ENCODE results near the gene YIF1B. TPM values are rescaled to one million over a fixed set of nuclear protein-coding genes. Genes with fewer than 3 reads are reported as not detected.
A peak's percentile ranks its signal among the peaks of the same experiment; 100 is the strongest.

YIF1B gene
- total and polyA plus RNA-seq, 4 donors, result 19.5 to 75.9 (median 25.4) TPM

GRCh38 chr19:38321646-38322196 lies 6.0 kb upstream of the YIF1B start:
- DNase-seq (peak in 1 of 2 donors; percentile 72), ATAC-seq (ENCODE audit: low FRiP score) (peak; percentile 38)
- H3K4me1 ChIP-seq (ENCODE audit: control insufficient read depth in 1 of 2, insufficient read depth in 2 of 2, low read length in 2 of 2), result peaks cover 0 to 5% of the 10 kb centered on the region in 2 donors
- no peaks in the 10 kb centered on the region for H3K9me3 ChIP-seq (ENCODE audit: control insufficient read depth, low read length)
- H3K4me3 ChIP-seq (ENCODE audit: low read length in 2 of 2), result peak overlapping the region in 1 of 2 donors; percentile 67
- no peaks in the 10 kb centered on the region for H3K27me3 ChIP-seq (ENCODE audit: control insufficient read depth in 1 of 2, insufficient read depth in 2 of 2, low read length in 1 of 2)
- peak overlapping the region in 1 of 2 donors; percentile 43 for H3K27ac ChIP-seq (ENCODE audit: low read depth in 1 of 2, low read length in 2 of 2)
- 16 to 19% methylated on average over 11 of the region's 11 CpGs for WGBS, 2 donors
- intact Hi-C loops (cut with DNase I), result loop anchor here (5.0 kb wide), 2 partner anchors 54 to 79 kb away; no protein-coding TSS in a partner anchor
- peaks cover 0 to 4% of the 10 kb centered on the region in 2 donors for H3K36me3 ChIP-seq (ENCODE audit: control insufficient read depth in 1 of 2, insufficient read depth in 2 of 2, low read length in 1 of 2)

DNA sequence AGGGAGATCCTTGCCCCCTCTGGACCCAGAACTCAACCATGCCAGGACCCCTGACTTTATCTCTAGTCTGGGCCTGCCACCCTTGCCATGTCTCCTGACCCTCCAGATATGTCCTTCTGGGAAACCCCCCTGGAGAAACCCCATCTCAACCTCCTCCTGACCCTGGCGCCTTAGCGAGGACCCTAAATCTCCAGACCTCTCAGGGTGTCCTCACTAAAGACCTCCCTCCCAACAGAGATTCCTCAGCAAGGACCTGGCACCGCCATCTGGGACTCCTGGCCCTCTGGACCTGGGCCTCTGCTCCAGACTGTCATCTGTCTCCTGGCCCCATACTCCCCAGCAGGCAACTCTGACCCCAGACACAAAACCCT lies 5.2 kb upstream of the YIF1B start:
- 61 to 88% methylated on average over 3 of the region's 3 CpGs for WGBS, 2 donors
- Histone ChIP-seq H3K4me3 (ENCODE audit: low read length in 2 of 2) (peak overlapping the region; percentile 67 to 83), H3K9me3 (ENCODE audit: control insufficient read depth, low read length) (no peaks in the 10 kb centered on the region), H3K27me3 (ENCODE audit: control insufficient read depth in 1 of 2, insufficient read depth in 2 of 2, low read length in 1 of 2) (no peaks in the 10 kb centered on the region), H3K27ac (ENCODE audit: low read depth in 1 of 2, low read length in 2 of 2) (peak overlapping the region in 1 of 2 donors; percentile 43), H3K4me1 (ENCODE audit: control insufficient read depth in 1 of 2, insufficient read depth in 2 of 2, low read length in 2 of 2) (peaks cover 0 to 5% of the 10 kb centered on the region in 2 donors), H3K36me3 (ENCODE audit: control insufficient read depth in 1 of 2, insufficient read depth in 2 of 2, low read length in 1 of 2) (peaks cover 0 to 2% of the 10 kb centered on the region in 2 donors)
- DNase-seq (no peak), ATAC-seq (ENCODE audit: low FRiP score) (no peak)
- intact Hi-C loops (cut with DNase I), result loop anchor here (5.0 kb wide), 2 partner anchors 54 to 79 kb away; no protein-coding TSS in a partner anchor

DNA sequence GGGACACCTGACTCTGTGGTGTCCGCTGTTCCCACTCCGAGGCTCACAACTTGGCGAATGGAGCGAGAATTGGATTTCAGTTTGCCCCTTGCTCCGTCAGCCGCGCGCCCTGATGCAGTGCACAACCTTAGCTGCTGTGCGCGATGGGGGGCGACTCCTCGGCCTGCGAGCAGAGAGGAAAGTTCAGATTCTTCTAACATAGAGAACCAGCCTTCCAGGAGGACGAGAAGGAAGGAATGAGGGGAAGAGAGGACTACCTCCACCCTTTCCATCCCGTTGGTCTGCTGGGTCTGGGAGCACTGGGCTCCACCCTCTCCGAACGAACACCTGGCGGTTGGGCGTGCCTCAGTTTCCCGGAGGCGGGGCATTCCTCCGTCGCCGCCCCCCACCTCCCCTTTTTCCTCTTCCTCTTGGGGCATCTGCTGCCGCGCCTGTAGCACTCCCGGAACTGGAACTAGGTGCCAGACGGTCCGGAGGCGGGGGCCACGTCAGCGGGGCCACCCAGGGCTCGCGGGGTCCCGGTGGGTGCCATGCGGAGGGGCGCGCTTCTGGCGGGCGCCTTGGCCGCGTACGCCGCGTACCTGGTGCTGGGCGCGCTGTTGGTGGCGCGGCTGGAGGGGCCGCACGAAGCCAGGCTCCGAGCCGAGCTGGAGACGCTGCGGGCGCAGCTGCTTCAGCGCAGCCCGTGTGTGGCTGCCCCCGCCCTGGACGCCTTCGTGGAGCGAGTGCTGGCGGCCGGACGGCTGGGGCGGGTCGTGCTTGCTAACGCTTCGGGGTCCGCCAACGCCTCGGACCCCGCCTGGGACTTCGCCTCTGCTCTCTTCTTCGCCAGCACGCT lies 3.9 kb upstream of the YIF1B start, which contains the start of gene KCNK6:
Gene KCNK6 (plus strand): TSS at position 425 of the 838 bp plus-strand sequence. CDS start 106 bp downstream, at position 531.
- Histone ChIP-seq H3K27me3 (ENCODE audit: control insufficient read depth in 1 of 2, insufficient read depth in 2 of 2, low read length in 1 of 2) (no peaks in the 10 kb centered on the region), H3K4me3 (ENCODE audit: low read length in 2 of 2) (peak within 1 kb of the TSS; percentile 67 to 83), H3K4me1 (ENCODE audit: control insufficient read depth in 1 of 2, insufficient read depth in 2 of 2, low read length in 2 of 2) (peaks cover 0 to 5% of the 10 kb centered on the region in 2 donors), H3K27ac (ENCODE audit: low read depth in 1 of 2, low read length in 2 of 2) (peak within 1 kb of the TSS; percentile 38 to 45), H3K9me3 (ENCODE audit: control insufficient read depth, low read length) (no peaks in the 10 kb centered on the region), H3K36me3 (ENCODE audit: control insufficient read depth in 1 of 2, insufficient read depth in 2 of 2, low read length in 1 of 2) (peaks cover 0 to 2% of the 10 kb centered on the region in 2 donors)
- 2% methylated on average over 61 to 76 of the region's 76 CpGs for whole genome bisulfite sequencing, 2 donors
- peak; percentile 13 for ATAC-seq (ENCODE audit: low FRiP score)
- peak; percentile 73 to 85 for DNase-seq
- intact Hi-C loops (cut with DNase I), result loop anchor here (5.0 kb wide), 2 partner anchors 52 to 77 kb away; no protein-coding TSS in a partner anchor

GRCh38 chr19:38318660-38319059 lies 2.9 kb upstream of the YIF1B start:
- intact Hi-C loops (cut with DNase I), result loop anchor here (5.0 kb wide), 2 partner anchors 51 to 76 kb away; no protein-coding TSS in a partner anchor
- Histone ChIP-seq H3K4me3 (ENCODE audit: low read length in 2 of 2) (no peak overlapping the region), H3K4me1 (ENCODE audit: control insufficient read depth in 1 of 2, insufficient read depth in 2 of 2, low read length in 2 of 2) (peaks cover 0 to 5% of the 10 kb centered on the region in 2 donors), H3K9me3 (ENCODE audit: control insufficient read depth, low read length) (no peaks in the 10 kb centered on the region), H3K27me3 (ENCODE audit: control insufficient read depth in 1 of 2, insufficient read depth in 2 of 2, low read length in 1 of 2) (no peaks in the 10 kb centered on the region), H3K36me3 (ENCODE audit: control insufficient read depth in 1 of 2, insufficient read depth in 2 of 2, low read length in 1 of 2) (no peaks in the 10 kb centered on the region), H3K27ac (ENCODE audit: low read depth in 1 of 2, low read length in 2 of 2) (peak overlapping the region in 1 of 2 donors; percentile 45)
- ATAC-seq (ENCODE audit: low FRiP score), result no peak
- 4 to 5% methylated on average over 6 of the region's 6 CpGs for WGBS, 2 donors
- no peak for DNase-seq

DNA sequence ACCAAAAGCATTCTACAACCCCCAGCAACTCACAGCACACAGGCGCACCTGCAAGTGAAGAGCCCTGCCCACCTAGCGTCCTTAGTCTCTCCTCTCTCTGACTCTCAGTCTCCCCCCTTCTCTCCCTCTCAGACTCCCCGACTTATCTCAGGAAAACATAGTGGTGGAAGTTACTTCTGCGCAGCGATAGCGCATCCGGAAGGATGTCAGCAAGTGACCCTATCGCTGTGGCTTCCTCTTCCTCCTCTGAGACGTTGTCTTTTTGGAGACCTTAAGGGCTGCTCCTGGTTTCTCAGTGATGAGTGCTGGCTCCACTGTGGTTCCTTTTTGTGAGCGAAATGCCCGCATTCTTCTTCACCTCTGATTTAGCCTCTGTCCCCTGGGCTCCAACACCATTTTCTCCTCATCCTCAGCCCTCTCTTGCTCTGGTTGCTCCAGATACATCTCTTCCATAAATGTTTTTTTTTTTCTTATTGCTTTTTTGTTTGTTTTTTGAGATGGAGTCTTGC lies 1.4 kb upstream of the YIF1B start:
- no peak overlapping the region for H3K27ac ChIP-seq (ENCODE audit: low read depth in 1 of 2, low read length in 2 of 2)
- ATAC-seq (ENCODE audit: low FRiP score) (no peak), DNase-seq (no peak)
- no peaks in the 10 kb centered on the region for H3K36me3 ChIP-seq (ENCODE audit: control insufficient read depth in 1 of 2, insufficient read depth in 2 of 2, low read length in 1 of 2)
- intact Hi-C loops (cut with DNase I), result loop anchor here (5.0 kb wide), 2 partner anchors 50 to 75 kb away; no protein-coding TSS in a partner anchor
- WGBS, 2 donors, result 86 to 87% methylated on average over 11 of the region's 11 CpGs
- no peaks in the 10 kb centered on the region for H3K9me3 ChIP-seq (ENCODE audit: control insufficient read depth, low read length)
- no peak overlapping the region for H3K4me3 ChIP-seq (ENCODE audit: low read length in 2 of 2)
- no peaks in the 10 kb centered on the region for H3K27me3 ChIP-seq (ENCODE audit: control insufficient read depth in 1 of 2, insufficient read depth in 2 of 2, low read length in 1 of 2)
- peaks cover 0 to 5% of the 10 kb centered on the region in 2 donors for H3K4me1 ChIP-seq (ENCODE audit: control insufficient read depth in 1 of 2, insufficient read depth in 2 of 2, low read length in 2 of 2)

GRCh38 chr19:38316477-38317067 lies 825 bp upstream of the YIF1B start:
- Histone ChIP-seq H3K36me3 (ENCODE audit: control insufficient read depth in 1 of 2, insufficient read depth in 2 of 2, low read length in 1 of 2) (no peaks in the 10 kb centered on the region), H3K9me3 (ENCODE audit: control insufficient read depth, low read length) (no peaks in the 10 kb centered on the region), H3K4me1 (ENCODE audit: control insufficient read depth in 1 of 2, insufficient read depth in 2 of 2, low read length in 2 of 2) (no peaks in the 10 kb centered on the region), H3K27ac (ENCODE audit: low read depth in 1 of 2, low read length in 2 of 2) (peak overlapping the region; percentile 20 to 39), H3K4me3 (ENCODE audit: low read length in 2 of 2) (no peak overlapping the region), H3K27me3 (ENCODE audit: control insufficient read depth in 1 of 2, insufficient read depth in 2 of 2, low read length in 1 of 2) (no peaks in the 10 kb centered on the region)
- no peak for ATAC-seq (ENCODE audit: low FRiP score)
- no peak for DNase-seq
- intact Hi-C loops (cut with DNase I), result loop anchor here (5.0 kb wide), 2 partner anchors 49 to 74 kb away; no protein-coding TSS in a partner anchor
- WGBS, 2 donors, result 37 to 40% methylated on average over 8 of the region's 8 CpGs

GRCh38 chr19:38310986-38311385 lies 4.8 kb downstream of the YIF1B start:
- H3K4me3 ChIP-seq (ENCODE audit: low read length in 2 of 2), result no peak overlapping the region
- no peaks in the 10 kb centered on the region for H3K4me1 ChIP-seq (ENCODE audit: control insufficient read depth in 1 of 2, insufficient read depth in 2 of 2, low read length in 2 of 2)
- no peaks in the 10 kb centered on the region for H3K9me3 ChIP-seq (ENCODE audit: control insufficient read depth, low read length)
- WGBS, 2 donors, result 97 to 98% methylated on average over 6 of the region's 6 CpGs
- peaks cover 0 to 3% of the 10 kb centered on the region in 2 donors for H3K36me3 ChIP-seq (ENCODE audit: control insufficient read depth in 1 of 2, insufficient read depth in 2 of 2, low read length in 1 of 2)
- no peak overlapping the region for H3K27ac ChIP-seq (ENCODE audit: low read depth in 1 of 2, low read length in 2 of 2)
- no peak for ATAC-seq (ENCODE audit: low FRiP score)
- intact Hi-C loops (cut with DNase I), result no loop called here
- H3K27me3 ChIP-seq (ENCODE audit: control insufficient read depth in 1 of 2, insufficient read depth in 2 of 2, low read length in 1 of 2), result no peaks in the 10 kb centered on the region
- no peak for DNase-seq

GRCh38 chr19:38310279-38310670 lies 5.5 kb downstream of the YIF1B start:
- peaks cover 0 to 3% of the 10 kb centered on the region in 2 donors for H3K36me3 ChIP-seq (ENCODE audit: control insufficient read depth in 1 of 2, insufficient read depth in 2 of 2, low read length in 1 of 2)
- H3K27ac ChIP-seq (ENCODE audit: low read depth in 1 of 2, low read length in 2 of 2), result no peak overlapping the region
- no peaks in the 10 kb centered on the region for H3K27me3 ChIP-seq (ENCODE audit: control insufficient read depth in 1 of 2, insufficient read depth in 2 of 2, low read length in 1 of 2)
- ATAC-seq (ENCODE audit: low FRiP score) (no peak), DNase-seq (no peak)
- H3K4me1 ChIP-seq (ENCODE audit: control insufficient read depth in 1 of 2, insufficient read depth in 2 of 2, low read length in 2 of 2), result no peaks in the 10 kb centered on the region
- 92 to 97% methylated on average over 2 of the region's 2 CpGs for WGBS, 2 donors
- H3K9me3 ChIP-seq (ENCODE audit: control insufficient read depth, low read length), result no peaks in the 10 kb centered on the region
- intact Hi-C loops (cut with DNase I), result no loop called here
- H3K4me3 ChIP-seq (ENCODE audit: low read length in 2 of 2), result no peak overlapping the region
